CD4-positive, alpha-beta T cell (primary cell): ENCODE measurements around the gene CENPF. TPM values are rescaled to one million over a fixed set of nuclear protein-coding genes. Genes with fewer than 3 reads are reported as not detected.

ENCODE experiments used
- ATAC-seq: fragments of 200-7000 bp; cut with Tn5 transposase; one replicate; pipeline ENCODE4 v1.10.0; 2022; ENCODE audit warnings: mild to moderate bottlenecking; ENCODE audit not compliant: poor library complexity
- CTCF ChIA-PET: fragments of 350-600 bp; sonication (Branson Sonifier 250); formaldehyde crosslinking; loops from one replicate; lab custom pipeline; 2021; ENCODE audit warnings: antibody characterized with exemption, inconsistent platforms; lab: Charles Lee
- POLR2A ChIA-PET: fragments of 350-600 bp; sonication (Branson Sonifier 250); formaldehyde crosslinking; loops from one replicate; lab custom pipeline; 2021; ENCODE audit warnings: antibody characterized with exemption, inconsistent platforms; lab: Charles Lee
- DNase-seq, 14 experiments: peaks; one replicate each; pipeline ENCODE4 v3.0.0-alpha.2; 2013 to 2020; ENCODE audit warnings: mixed read lengths in 2 of 14
- H3K27ac ChIP-seq, 2 donors: one replicate each; pipeline versions ENCODE4 v1.5.1 to v1.7.0; 2013; ENCODE audit warnings: low read length in 2 of 2, low read depth in 1 of 2, mild to moderate bottlenecking in 1 of 2
- H3K27me3 ChIP-seq, 2 experiments: 1 replicate in 1 of 2; 2 replicates in 1 of 2; pipeline versions ENCODE4 v1.6.1 to v1.7.0; 2013; ENCODE audit warnings: low read length in 2 of 2, control low read depth in 1 of 2, mild to moderate bottlenecking in 1 of 2, moderate library complexity in 1 of 2; ENCODE audit not compliant: insufficient read depth in 2 of 2, control insufficient read depth in 1 of 2
- H3K36me3 ChIP-seq: one replicate; pipeline ENCODE4 v1.6.1; 2013; ENCODE audit warnings: low read length, control low read depth; ENCODE audit not compliant: insufficient read depth
- H3K4me1 ChIP-seq: one replicate; pipeline ENCODE4 v1.6.1; 2013; ENCODE audit warnings: low read length, control low read depth; ENCODE audit not compliant: insufficient read depth
- H3K4me3 ChIP-seq: one replicate; pipeline ENCODE4 v1.5.1; 2013; ENCODE audit warnings: mild to moderate bottlenecking, low read length, moderate library complexity
- H3K9me3 ChIP-seq, 2 experiments: 1 replicate in 1 of 2; 2 replicates in 1 of 2; pipeline versions ENCODE4 v1.6.1 to v1.7.0; 2013; ENCODE audit warnings: low read length in 2 of 2, mild to moderate bottlenecking in 2 of 2, control low read depth in 1 of 2, moderate library complexity in 1 of 2; ENCODE audit not compliant: control insufficient read depth in 1 of 2, insufficient read depth in 1 of 2
- H3K27ac Mint-ChIP-seq: one replicate; pipeline ENCODE4 v1.8.0; 2020; ENCODE audit warnings: mixed read lengths
- H3K27me3 Mint-ChIP-seq: one replicate; pipeline ENCODE4 v1.8.0; 2021; ENCODE audit warnings: mixed read lengths
- H3K36me3 Mint-ChIP-seq: one replicate; pipeline ENCODE4 v1.8.0; 2021; ENCODE audit warnings: low read depth, mixed read lengths
- H3K4me1 Mint-ChIP-seq: one replicate; pipeline ENCODE4 v1.8.0; 2021; ENCODE audit warnings: low read depth, mixed read lengths
- H3K4me3 Mint-ChIP-seq: one replicate; pipeline ENCODE4 v1.8.0; 2020; ENCODE audit warnings: mild to moderate bottlenecking, mixed read lengths
- H3K9me3 Mint-ChIP-seq: one replicate; pipeline ENCODE4 v1.8.0; 2020; ENCODE audit warnings: mixed read lengths
- intact Hi-C, 2 experiments: fragments of 100-400 bp; cut with DNase I in 1 of 2; cut with micrococcal nuclease in 1 of 2; formaldehyde crosslinking; loops; one replicate each; pipeline versions ENCODE4 v1.15.1 to v1.9.0; 2023 to 2025; cut with DNase I, micrococcal nuclease
- total RNA-seq, 174 experiments: library from RNA in 2 of 174; stranded (reverse) in 2 of 174; gene quantifications; one replicate each; pipeline ENCODE4 v1.2.3 and lab custom pipeline; 2021 to 2026
- TF ChIP-seq, protein P1 (sequence below): fragments of 200-600 bp; IDR thresholded peaks from one replicate; pipeline ENCODE4 v1.8.0; 2022; ENCODE audit warnings: antibody characterized with exemption, mild to moderate bottlenecking

Gene CENPF
- total RNA-seq, 2 experiments from 2014 or later = 3.4 to 3.8 TPM

DNA sequence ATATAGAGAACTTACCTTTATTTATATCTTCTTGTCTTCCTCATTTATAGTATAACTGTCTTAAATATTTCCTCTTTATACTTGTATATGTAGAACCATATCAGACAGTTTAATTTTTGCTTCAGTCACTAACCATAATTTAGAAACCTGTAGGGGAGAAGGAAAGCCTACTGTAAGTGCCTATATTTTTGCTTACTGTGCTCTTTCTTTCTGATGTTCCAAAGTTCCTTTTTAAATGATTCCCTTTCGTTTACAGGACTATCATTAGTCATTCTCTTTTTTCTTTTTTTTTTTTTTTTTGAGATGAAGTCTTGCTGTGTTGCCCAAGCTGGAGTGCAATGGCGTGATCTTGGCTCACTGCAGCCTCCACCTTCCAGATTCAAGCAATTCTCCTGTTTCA lies 109.7 kb downstream of the CENPF start:
- H3K4me1 ChIP-seq = no peaks in the 10 kb centered on the region
- no peak overlapping the region for H3K27ac Mint-ChIP-seq

More for the DNA sequence above, 109.7 kb downstream of the CENPF start:
- no peak for DNase-seq
- Mint-ChIP-seq H3K27me3 (peaks cover 10% of the 10 kb centered on the region), H3K36me3 (no peaks in the 10 kb centered on the region), H3K4me3 (no peak overlapping the region), H3K4me1 (no peaks in the 10 kb centered on the region), H3K9me3 (peaks cover 5% of the 10 kb centered on the region)
- Histone ChIP-seq H3K27ac (no peak overlapping the region), H3K4me3 (no peak overlapping the region), H3K9me3 (no peaks in the 10 kb centered on the region), H3K27me3 (peaks cover 0 to 5% of the 10 kb centered on the region in 2 experiments), H3K36me3 (no peaks in the 10 kb centered on the region)
- intact Hi-C loops = no loop called here
- TF ChIP-seq, protein P1, sequence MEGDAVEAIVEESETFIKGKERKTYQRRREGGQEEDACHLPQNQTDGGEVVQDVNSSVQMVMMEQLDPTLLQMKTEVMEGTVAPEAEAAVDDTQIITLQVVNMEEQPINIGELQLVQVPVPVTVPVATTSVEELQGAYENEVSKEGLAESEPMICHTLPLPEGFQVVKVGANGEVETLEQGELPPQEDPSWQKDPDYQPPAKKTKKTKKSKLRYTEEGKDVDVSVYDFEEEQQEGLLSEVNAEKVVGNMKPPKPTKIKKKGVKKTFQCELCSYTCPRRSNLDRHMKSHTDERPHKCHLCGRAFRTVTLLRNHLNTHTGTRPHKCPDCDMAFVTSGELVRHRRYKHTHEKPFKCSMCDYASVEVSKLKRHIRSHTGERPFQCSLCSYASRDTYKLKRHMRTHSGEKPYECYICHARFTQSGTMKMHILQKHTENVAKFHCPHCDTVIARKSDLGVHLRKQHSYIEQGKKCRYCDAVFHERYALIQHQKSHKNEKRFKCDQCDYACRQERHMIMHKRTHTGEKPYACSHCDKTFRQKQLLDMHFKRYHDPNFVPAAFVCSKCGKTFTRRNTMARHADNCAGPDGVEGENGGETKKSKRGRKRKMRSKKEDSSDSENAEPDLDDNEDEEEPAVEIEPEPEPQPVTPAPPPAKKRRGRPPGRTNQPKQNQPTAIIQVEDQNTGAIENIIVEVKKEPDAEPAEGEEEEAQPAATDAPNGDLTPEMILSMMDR = no peak
- POLR2A ChIA-PET = no interaction called here
- CTCF ChIA-PET = no interaction called here
- ATAC-seq = no peak

Other genes starting within 250 kb of the CENPF start
- under 1 TPM; 0.03 TPM for gene PTPN14, start 51.6 kb upstream of the CENPF start, total RNA-seq